ENCODE data around the gene B4GALNT3.

Gene B4GALNT3

GRCh38 chr12:602700-603068, 142.9 kb downstream of the B4GALNT3 start:
- Mint-ChIP-seq H3K4me3 (no peak overlapping the region), H3K36me3 (no peaks in the 10 kb centered on the region), H3K9me3 (ENCODE audit: low read depth) (no peaks in the 10 kb centered on the region), H3K27me3 (no peaks in the 10 kb centered on the region), H3K4me1 (ENCODE audit: low read depth) (peaks cover 7% of the 10 kb centered on the region), H3K27ac (no peak overlapping the region)

- H3K9me3 Mint-ChIP-seq (ENCODE audit: low read depth): no peaks in the 10 kb centered on the region
- H3K4me1 Mint-ChIP-seq (ENCODE audit: low read depth): peaks cover 15% of the 10 kb centered on the region
- H3K4me3 Mint-ChIP-seq: no peak overlapping the region
- no peaks in the 10 kb centered on the region for H3K27me3 Mint-ChIP-seq
- H3K27ac Mint-ChIP-seq: no peak overlapping the region
- no peaks in the 10 kb centered on the region for H3K36me3 Mint-ChIP-seq
These were observed 145.2 kb downstream of the B4GALNT3 start for GRCh38 chr12:604956-605355.

DNA sequence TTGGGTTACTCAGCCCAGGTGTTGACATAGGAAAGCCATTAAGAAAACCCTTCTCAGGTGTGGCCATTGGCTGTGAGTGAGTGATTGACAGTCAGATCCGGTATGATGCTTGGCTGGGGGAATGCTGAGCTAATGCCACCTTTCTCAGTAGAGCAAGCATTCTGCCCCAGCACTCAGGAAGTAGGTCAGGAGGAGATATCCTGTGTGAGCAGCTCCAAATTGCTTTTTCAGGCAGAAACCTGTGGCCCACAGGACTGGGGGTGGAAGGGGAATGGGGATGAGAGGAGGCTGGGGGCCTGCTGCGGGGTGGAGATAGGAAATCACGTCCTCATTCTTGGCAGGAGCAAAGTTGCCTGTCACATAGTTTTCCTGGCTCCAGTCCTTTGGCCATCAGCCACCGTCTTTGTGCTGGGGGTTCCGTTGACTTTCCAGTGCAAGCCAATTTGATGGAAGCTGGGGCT, 147.8 kb downstream of the B4GALNT3 start:
- no peaks in the 10 kb centered on the region for H3K36me3 Mint-ChIP-seq
- H3K27me3 Mint-ChIP-seq: no peaks in the 10 kb centered on the region
- peaks cover 25% of the 10 kb centered on the region for H3K4me1 Mint-ChIP-seq (ENCODE audit: low read depth)
- no peak overlapping the region for H3K27ac Mint-ChIP-seq
- no peaks in the 10 kb centered on the region for H3K9me3 Mint-ChIP-seq (ENCODE audit: low read depth)
- no peak overlapping the region for H3K4me3 Mint-ChIP-seq

DNA sequence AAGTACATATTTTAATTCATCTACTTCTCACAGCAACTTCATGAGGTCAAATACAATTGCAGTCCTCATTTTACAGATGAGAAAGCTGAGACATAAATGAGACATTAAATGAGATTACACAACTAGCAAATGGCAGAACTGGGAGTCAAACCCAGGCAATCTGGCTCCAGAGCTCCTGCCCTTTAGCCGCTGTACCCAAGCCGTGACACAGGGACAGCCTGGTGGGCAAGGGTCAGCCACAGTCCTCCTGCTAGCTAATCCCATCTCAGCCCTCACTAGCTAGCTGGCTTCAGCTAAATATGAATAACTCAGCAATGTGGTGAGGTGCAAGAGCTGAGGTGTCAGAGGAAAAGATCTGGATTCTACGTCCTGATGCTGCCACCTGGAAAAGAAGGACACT, 148.7 kb downstream of the B4GALNT3 start:
- H3K27me3 Mint-ChIP-seq: no peaks in the 10 kb centered on the region
- H3K4me3 Mint-ChIP-seq: no peak overlapping the region
- peaks cover 25% of the 10 kb centered on the region for H3K4me1 Mint-ChIP-seq (ENCODE audit: low read depth)
- no peaks in the 10 kb centered on the region for H3K36me3 Mint-ChIP-seq
- H3K9me3 Mint-ChIP-seq (ENCODE audit: low read depth): no peaks in the 10 kb centered on the region
- H3K27ac Mint-ChIP-seq: no peak overlapping the region

DNA sequence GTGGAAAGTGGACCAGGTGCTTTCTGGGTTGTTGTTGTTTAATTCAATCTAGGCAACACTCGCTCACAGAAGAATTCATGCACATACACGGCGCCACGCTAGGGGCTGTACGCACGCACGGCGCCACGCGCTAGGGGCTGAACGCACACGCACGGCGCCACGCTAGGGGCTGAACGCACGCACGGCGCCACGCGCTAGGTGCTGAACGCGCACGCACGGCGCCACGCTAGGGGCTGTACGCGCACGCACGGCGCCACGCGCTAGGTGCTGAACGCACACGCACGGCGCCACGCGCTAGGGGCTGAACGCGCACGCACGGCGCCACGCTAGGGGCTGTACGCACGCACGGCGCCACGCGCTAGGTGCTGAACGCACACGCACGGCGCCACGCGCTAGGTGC, 149.2 kb downstream of the B4GALNT3 start:
- Mint-ChIP-seq H3K4me3 (no peak overlapping the region), H3K27me3 (no peaks in the 10 kb centered on the region), H3K4me1 (ENCODE audit: low read depth) (peaks cover 25% of the 10 kb centered on the region), H3K9me3 (ENCODE audit: low read depth) (no peaks in the 10 kb centered on the region), H3K36me3 (no peaks in the 10 kb centered on the region), H3K27ac (no peak overlapping the region)

- Mint-ChIP-seq H3K4me3 (no peak overlapping the region), H3K36me3 (no peaks in the 10 kb centered on the region), H3K9me3 (ENCODE audit: low read depth) (no peaks in the 10 kb centered on the region), H3K27ac (no peak overlapping the region), H3K27me3 (no peaks in the 10 kb centered on the region), H3K4me1 (ENCODE audit: low read depth) (peaks cover 34% of the 10 kb centered on the region)
These were observed 152.0 kb downstream of the B4GALNT3 start for GRCh38 chr12:611721-612120.

DNA sequence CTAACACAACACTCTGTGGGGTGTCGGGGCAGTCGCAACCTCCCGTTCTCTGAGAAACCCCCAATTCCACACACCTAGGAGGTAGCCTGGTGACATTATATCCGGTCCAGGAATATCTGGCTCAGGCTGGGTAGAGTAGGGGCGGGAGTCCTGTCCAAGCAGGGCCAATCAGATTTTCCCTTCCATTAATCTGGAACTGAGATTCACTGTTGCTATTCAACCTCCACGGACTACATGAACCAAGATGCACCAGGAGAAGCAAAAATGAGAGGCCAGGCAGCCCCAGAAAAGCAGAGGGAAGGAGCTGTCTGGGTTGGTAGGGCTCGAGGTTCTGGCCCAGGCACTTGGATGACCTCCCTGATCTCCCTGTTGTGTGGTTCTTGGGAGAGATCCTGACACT, 152.6 kb downstream of the B4GALNT3 start:
- Mint-ChIP-seq H3K4me3 (no peak overlapping the region), H3K9me3 (ENCODE audit: low read depth) (no peaks in the 10 kb centered on the region), H3K4me1 (ENCODE audit: low read depth) (peaks cover 31% of the 10 kb centered on the region), H3K27ac (no peak overlapping the region), H3K36me3 (no peaks in the 10 kb centered on the region), H3K27me3 (no peaks in the 10 kb centered on the region)

- H3K36me3 Mint-ChIP-seq: no peaks in the 10 kb centered on the region
These were observed 153.1 kb downstream of the B4GALNT3 start for GRCh38 chr12:612886-613285.

More at GRCh38 chr12:612886-613285, 153.1 kb downstream of the B4GALNT3 start:
- peaks cover 27% of the 10 kb centered on the region for H3K4me1 Mint-ChIP-seq (ENCODE audit: low read depth)
- H3K4me3 Mint-ChIP-seq: no peak overlapping the region
- no peak overlapping the region for H3K27ac Mint-ChIP-seq
- H3K27me3 Mint-ChIP-seq: no peaks in the 10 kb centered on the region
- no peaks in the 10 kb centered on the region for H3K9me3 Mint-ChIP-seq (ENCODE audit: low read depth)

All from activated naive CD8-positive, alpha-beta T cell (primary cell).